ELR (cell line): ENCODE measurements around the gene CAVIN3.

Experiments used
- DNase-seq: peaks from one replicate; pipeline ENCODE4 v3.0.0-alpha.2; 2015; ENCODE audit warnings: low read depth

CAVIN3 gene, protein sequence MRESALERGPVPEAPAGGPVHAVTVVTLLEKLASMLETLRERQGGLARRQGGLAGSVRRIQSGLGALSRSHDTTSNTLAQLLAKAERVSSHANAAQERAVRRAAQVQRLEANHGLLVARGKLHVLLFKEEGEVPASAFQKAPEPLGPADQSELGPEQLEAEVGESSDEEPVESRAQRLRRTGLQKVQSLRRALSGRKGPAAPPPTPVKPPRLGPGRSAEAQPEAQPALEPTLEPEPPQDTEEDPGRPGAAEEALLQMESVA

DNA sequence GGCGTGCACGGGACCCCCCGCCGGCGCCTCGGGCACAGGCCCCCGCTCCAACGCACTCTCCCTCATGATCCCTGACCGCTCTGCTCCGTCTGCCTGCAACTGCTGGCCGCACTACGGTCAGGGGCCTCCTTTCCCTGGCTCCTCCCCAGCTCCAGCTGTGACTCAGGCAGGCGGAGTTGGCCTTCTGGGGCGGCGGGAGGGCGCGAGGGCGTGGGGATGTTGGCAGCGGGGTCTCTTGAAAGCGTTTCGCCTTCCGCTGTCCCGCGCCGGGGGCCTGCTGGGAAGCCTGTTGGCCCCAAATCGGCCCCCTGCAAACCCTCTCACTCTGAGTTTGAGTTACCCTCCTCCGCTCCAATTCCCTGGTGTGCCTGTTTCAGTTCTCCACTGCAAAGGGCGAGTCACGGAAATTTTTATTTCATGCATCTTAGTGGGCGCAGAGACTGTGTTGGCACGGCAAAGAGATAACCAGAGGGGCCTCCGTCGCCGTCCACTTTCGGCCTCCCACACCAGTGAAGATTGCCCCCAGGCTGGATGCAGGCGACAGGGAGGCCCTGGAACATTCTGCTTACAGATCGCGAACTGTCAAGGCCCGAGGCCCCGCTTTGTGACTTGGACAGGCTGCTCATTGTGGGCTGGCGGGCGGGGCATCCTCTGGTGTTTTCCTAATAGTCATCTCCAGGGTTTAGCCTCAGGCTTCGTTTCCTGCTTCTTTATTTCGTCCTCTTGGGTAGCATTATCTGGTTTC lies at the start of gene CAVIN3:
Gene CAVIN3, minus strand, starts transcription at position 91 of the 745 bp plus-strand sequence. Its CDS starts 25 bp downstream, at position 66.
- peak; percentile 94 for DNase-seq

- DNase-seq, result no peak
Observed at GRCh38 chr11:6365659-6366058, 45.4 kb upstream of the CAVIN3 start.

GRCh38 chr11:6362873-6363678 lies 42.8 kb upstream of the CAVIN3 start:
- DNase-seq, result peak; percentile 79

GRCh38 chr11:6362185-6362872 lies 42.0 kb upstream of the CAVIN3 start:
- peak; percentile 8 for DNase-seq

GRCh38 chr11:6360183-6360582 lies 39.9 kb upstream of the CAVIN3 start:
- no peak for DNase-seq

GRCh38 chr11:6357222-6357621 lies 36.9 kb upstream of the CAVIN3 start:
- DNase-seq, result peak; percentile 96

DNA sequence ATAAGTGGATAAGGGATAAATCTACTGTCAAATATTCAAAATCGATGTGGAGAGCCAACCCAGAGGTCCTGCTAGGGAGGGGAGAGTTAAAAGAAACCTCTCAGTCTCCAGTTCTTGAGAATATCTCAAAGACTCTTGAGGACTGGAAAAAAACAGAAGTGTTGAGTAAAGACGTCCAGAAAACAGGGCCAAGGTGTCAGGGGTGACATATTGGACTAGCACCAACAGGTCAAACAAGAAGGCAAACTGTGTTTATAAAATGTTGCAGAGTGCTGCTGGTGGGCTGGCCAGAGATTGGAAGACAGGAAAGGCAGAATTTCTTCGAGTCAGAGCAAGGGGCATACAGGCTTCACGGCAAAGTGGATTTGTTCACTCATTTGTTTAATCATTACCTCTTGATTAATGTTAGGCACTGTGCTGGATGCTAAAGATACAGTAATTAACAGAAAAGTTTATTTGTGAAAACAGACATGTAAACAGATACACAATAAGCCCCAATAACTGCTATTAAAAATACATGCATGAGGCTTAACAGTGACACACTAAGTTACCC lies 36.3 kb upstream of the CAVIN3 start:
- no peak for DNase-seq

GRCh38 chr11:6354651-6355485 lies 34.6 kb upstream of the CAVIN3 start:
- no peak for DNase-seq

GRCh38 chr11:6353367-6353987 lies 33.2 kb upstream of the CAVIN3 start:
- peak; percentile 66 for DNase-seq

DNA sequence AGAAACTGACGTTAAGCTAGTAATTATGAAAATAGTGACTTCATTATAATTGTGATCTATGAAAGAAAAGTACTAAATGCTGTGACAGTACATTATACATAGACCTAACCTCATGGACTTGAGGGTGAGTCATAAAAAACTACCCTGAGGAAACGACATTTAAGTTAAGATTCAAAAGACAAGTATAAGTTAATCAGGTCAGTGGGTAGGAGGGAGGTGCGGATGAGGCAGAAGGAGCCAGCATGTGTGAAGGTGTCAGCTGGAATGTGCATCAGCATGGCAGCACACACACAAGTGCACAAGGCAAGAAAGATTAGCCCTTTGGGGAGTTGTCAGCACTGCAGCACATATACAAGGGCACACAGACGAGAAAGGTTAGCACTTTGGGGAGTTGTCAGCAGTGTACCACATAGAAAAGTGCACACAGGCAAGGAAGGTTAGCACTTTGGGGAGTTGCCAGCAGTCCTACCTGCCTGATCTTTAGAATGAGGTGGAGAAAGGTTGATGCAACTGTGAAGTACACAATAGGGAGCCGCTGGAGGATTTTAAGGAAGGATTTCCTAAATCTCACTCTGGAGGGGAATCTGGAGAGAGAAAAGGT lies 31.6 kb upstream of the CAVIN3 start:
- peak; percentile 21 for DNase-seq

GRCh38 chr11:6350486-6350885 lies 30.2 kb upstream of the CAVIN3 start:
- no peak for DNase-seq

GRCh38 chr11:6350043-6350442 lies 29.7 kb upstream of the CAVIN3 start:
- no peak for DNase-seq

DNA sequence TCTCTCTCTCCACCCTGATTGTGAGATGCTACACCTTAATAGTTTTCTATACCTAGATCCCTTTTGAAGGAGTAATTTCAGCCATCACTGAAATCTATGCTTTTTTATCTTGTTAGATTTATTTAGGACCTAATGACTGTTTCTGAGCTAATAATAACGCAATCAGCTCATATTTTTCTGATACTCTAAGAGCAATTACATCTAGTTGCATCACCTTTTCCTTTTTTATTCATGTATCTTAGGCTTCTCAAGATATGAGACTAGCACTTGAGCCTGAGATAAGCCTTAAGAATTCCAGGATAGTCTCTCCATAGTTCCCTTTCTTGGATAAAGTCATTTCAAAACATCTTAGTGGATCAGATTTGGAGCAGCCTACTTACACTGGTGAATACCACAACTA lies 25.1 kb upstream of the CAVIN3 start:
- DNase-seq, result no peak

GRCh38 chr11:6336293-6336692 lies 16.0 kb upstream of the CAVIN3 start:
- DNase-seq, result no peak

- no peak for DNase-seq
Observed at GRCh38 chr11:6334806-6335205, 14.5 kb upstream of the CAVIN3 start.

DNA sequence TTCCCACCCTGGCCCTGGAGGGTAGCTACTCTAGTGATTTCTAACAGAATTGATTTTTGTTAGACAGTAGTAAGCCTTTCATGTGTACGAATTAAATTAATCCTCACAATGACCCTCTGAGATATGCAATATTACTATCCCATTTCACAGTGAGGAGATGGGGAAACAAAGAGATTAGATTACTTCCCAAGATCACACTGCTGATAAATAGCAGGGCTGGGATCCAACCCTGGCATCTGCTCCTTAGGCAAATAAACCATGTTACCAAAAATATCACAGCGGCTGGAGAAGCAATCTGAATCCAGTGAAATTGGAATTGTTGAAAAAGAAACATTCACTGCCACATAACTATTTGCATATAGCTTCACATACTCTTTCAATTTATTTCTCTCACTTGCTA lies 12.8 kb upstream of the CAVIN3 start:
- no peak for DNase-seq

DNA sequence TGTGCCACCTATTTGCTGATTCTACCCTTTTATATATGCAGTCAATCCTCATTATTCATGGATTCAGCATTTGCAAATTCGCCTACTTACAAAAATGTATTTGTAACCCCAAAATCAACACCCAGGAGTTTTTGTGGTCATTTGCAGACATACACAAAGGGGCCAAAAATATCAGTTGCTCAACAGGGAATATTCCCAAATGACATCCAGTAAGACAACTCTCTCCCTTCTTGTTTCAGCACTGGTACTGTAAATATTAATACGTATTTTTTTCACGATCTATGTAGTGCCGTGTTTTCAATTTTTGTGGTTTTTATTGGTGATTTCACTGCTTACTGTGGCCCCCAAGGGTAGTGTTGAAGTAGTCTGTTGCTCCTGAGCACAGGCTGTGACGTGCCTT lies 11.8 kb upstream of the CAVIN3 start:
- no peak for DNase-seq

DNA sequence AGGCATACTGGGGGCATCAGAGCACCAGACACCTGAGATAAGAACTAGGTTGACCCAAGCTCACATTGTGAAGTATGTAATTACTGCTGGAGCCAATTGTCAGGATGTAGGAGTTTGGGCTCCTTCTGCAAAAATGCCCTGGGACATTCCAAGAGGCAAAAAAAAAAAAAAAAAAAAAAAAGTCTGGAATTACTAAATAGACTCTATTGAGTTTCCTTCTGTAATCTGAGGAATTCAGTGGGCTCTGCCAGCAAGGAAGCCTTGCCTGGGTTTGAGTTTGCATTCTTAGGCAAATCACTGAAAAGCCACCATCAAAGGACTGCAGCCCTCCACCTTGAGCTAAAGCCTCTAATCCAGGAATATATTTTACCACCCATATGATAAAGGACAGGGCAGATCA lies 8.0 kb upstream of the CAVIN3 start:
- DNase-seq, result no peak

- no peak for DNase-seq
Observed at GRCh38 chr11:6327806-6328205, 7.5 kb upstream of the CAVIN3 start.

GRCh38 chr11:6326985-6327384 lies 6.7 kb upstream of the CAVIN3 start:
- DNase-seq, result no peak
